ENCODE data around the gene AGR3.
A peak's percentile ranks its signal among the peaks of the same experiment; 100 is the strongest.

The AGR3 gene

DNA sequence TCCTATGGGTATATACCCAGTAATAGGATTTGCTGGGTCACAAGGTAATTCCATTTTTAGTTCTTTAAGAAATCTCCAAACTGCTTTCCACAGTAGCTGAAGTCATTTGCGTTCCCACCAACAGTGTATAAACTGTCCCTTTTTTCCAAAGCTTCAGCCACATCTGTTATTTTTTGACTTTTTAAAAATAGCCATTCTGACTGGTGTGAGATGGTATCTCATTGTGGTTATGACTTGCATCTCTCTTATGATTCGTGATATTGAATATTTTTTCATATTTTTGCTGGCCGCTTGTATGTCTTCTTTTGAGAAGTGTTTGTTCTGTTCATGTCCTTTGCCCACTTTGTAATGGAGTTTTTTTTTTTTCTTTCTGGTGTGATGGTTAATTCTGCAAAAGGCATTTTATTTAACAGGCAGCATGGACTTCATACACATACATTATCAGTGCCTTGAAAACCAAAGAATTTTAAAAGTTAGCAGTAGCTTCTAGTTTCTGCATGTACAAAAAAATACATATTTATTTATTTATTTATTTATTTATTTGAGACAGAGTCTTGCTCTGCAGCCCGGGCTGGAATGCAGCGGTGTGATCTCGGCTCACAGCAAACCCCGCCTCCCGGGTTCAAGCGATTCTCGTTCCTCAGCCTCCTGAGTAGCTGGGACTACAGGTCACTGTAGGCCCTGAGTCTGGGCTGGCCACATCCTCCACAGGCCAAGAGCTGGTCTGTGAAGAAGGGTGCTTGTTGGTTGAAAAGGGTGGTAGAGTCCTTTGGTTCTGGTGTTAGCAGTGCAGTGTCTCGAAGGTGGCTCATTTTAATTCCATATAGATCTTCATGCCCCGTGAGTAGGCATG lies 32.3 kb downstream of the AGR3 start:
- CTCF ChIA-PET, result no interaction called here
- POLR2A ChIA-PET, result no interaction called here

DNA sequence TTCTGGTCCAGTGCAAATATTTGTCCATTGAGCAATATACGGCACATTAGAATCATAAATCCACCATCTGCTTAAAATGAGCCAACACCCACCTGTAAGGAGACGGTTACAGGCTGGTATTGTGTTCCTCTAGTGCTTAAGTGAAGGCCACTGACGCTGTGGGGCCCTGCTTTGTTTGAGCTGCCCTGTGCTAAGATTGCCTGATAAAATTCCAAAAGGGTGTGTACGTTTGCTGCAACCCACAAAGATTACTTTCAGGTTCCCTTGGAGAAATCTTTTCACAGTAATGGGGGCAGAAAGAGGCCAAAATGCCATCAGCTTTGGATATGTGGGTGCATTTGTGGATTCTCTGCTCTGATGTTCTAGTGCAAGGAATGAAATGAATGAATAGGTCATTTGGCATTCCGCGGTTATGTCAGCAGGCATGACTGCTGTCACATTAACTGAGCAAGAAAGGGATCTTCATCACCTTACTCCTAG lies 34.4 kb downstream of the AGR3 start:
- POLR2A ChIA-PET, result interaction anchor here (0.6 kb wide), 1 partner anchor 134 kb away, joined by 3 read pairs; no protein-coding TSS in a partner anchor
- H3K4me1 ChIP-seq (ENCODE audit: control insufficient read depth, insufficient read depth, low read length), result peaks cover 6% of the 10 kb centered on the region
- CTCF ChIA-PET, result interaction anchor here (0.5 kb wide), 1 partner anchor 16 kb away, joined by 3 read pairs; no protein-coding TSS in a partner anchor
- no peaks in the 10 kb centered on the region for H3K36me3 ChIP-seq (ENCODE audit: control insufficient read depth in 2 of 2, insufficient read depth in 1 of 2, low read length in 2 of 2)
- H3K27ac ChIP-seq (ENCODE audit: extremely low read depth, low read depth, low read length), result no peak overlapping the region
- H3K9me3 ChIP-seq (ENCODE audit: control insufficient read depth, insufficient read depth, low read depth, low read length), result no peaks in the 10 kb centered on the region
- H3K4me3 ChIP-seq (ENCODE audit: low read depth, low read length), result no peak overlapping the region
- TF ChIP-seq ATF2 (tag by site-specific recombination; IDR thresholded peaks at IDR 0.05; ENCODE audit: low read depth) (no peak), KLF1 (tag by site-specific recombination; IDR thresholded peaks at IDR 0.05) (peak; percentile 50; the same call in 1 of the 2 replicates), ZNF335 (tag by site-specific recombination; conservative IDR thresholded peaks at IDR 0.05) (peak; percentile 55), SCRT1 (tag by site-specific recombination; IDR thresholded peaks at IDR 0.05; ENCODE audit: borderline replicate concordance) (peak; percentile 34; the same call in 1 of the 2 replicates), ZFP69B (tag by site-specific recombination; IDR thresholded peaks at IDR 0.05) (peak; percentile 87), OVOL3 (tag by site-specific recombination; IDR thresholded peaks at IDR 0.05) (no peak), SCRT2 (tag by site-specific recombination; IDR thresholded peaks at IDR 0.05) (peak; percentile 87)
- TF ChIP-seq, protein P1, sequence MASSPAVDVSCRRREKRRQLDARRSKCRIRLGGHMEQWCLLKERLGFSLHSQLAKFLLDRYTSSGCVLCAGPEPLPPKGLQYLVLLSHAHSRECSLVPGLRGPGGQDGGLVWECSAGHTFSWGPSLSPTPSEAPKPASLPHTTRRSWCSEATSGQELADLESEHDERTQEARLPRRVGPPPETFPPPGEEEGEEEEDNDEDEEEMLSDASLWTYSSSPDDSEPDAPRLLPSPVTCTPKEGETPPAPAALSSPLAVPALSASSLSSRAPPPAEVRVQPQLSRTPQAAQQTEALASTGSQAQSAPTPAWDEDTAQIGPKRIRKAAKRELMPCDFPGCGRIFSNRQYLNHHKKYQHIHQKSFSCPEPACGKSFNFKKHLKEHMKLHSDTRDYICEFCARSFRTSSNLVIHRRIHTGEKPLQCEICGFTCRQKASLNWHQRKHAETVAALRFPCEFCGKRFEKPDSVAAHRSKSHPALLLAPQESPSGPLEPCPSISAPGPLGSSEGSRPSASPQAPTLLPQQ (tag by site-specific recombination; IDR thresholded peaks at IDR 0.05), result peak; percentile 94

More for the DNA sequence above, 32.3 kb downstream of the AGR3 start:
- Histone ChIP-seq H3K4me3 (ENCODE audit: low read depth, low read length) (no peak overlapping the region), H3K9me3 (ENCODE audit: control insufficient read depth, insufficient read depth, low read depth, low read length) (no peaks in the 10 kb centered on the region), H3K4me1 (ENCODE audit: control insufficient read depth, insufficient read depth, low read length) (peaks cover 6% of the 10 kb centered on the region), H3K27ac (ENCODE audit: extremely low read depth, low read depth, low read length) (no peak overlapping the region), H3K36me3 (ENCODE audit: control insufficient read depth in 2 of 2, insufficient read depth in 1 of 2, low read length in 2 of 2) (no peaks in the 10 kb centered on the region)
- TF ChIP-seq KLF8 (tag by site-specific recombination; IDR thresholded peaks at IDR 0.05), result no peak
- no peak for TF ChIP-seq ZBTB10 (tag by site-specific recombination; IDR thresholded peaks at IDR 0.05)
- TF ChIP-seq ZNF626 (tag by site-specific recombination; IDR thresholded peaks at IDR 0.05), result no peak
- no peak for TF ChIP-seq ZNF23 (tag by site-specific recombination; IDR thresholded peaks at IDR 0.05; ENCODE audit: borderline replicate concordance)
- TF ChIP-seq SP3 (tag by site-specific recombination; IDR thresholded peaks at IDR 0.05), result no peak
- no peak for TF ChIP-seq ZNF302 (tag by site-specific recombination; IDR thresholded peaks at IDR 0.05; ENCODE audit: low read depth)
- no peak for TF ChIP-seq ZNF138 (tag by site-specific recombination; IDR thresholded peaks at IDR 0.05; ENCODE audit: borderline replicate concordance)
- no peak for TF ChIP-seq ZNF354C (tag by site-specific recombination; IDR thresholded peaks at IDR 0.05; ENCODE audit: borderline replicate concordance, low read depth)
- TF ChIP-seq ZNF239 (tag by site-specific recombination; IDR thresholded peaks at IDR 0.05), result no peak
- no peak for TF ChIP-seq ZNF16 (tag by site-specific recombination; IDR thresholded peaks at IDR 0.05; ENCODE audit: low read depth)
- no peak for TF ChIP-seq PRDM4 (tag by site-specific recombination; IDR thresholded peaks at IDR 0.05)
- no peak for TF ChIP-seq ZNF560 (tag by site-specific recombination; IDR thresholded peaks at IDR 0.05; ENCODE audit: borderline replicate concordance)
- no peak for TF ChIP-seq ZFHX2 (tag by site-specific recombination; conservative IDR thresholded peaks at IDR 0.05)
- TF ChIP-seq ZBTB7A (tag by site-specific recombination; IDR thresholded peaks at IDR 0.05; ENCODE audit: low read depth), result no peak
- TF ChIP-seq ZNF155 (tag by site-specific recombination; IDR thresholded peaks at IDR 0.05), result no peak
- TF ChIP-seq ZNF202 (tag by site-specific recombination; IDR thresholded peaks at IDR 0.05; ENCODE audit: borderline replicate concordance), result no peak

Data from HEK293 (cell line).